ENCODE results near the gene TMUB2.

TMUB2 gene

GRCh38 chr17:44222112-44222869 is 35.5 kb downstream of the TMUB2 start (continued):
- TF ChIP-seq ZEB2 (tag by site-specific recombination; IDR thresholded peaks at IDR 0.05) (peak; percentile 42), HIC1 (tag by site-specific recombination; IDR thresholded peaks at IDR 0.05) (peak; percentile 85), ZNF335 (tag by site-specific recombination; conservative IDR thresholded peaks at IDR 0.05) (peak; percentile 57), ZSCAN23 (tag by site-specific recombination; IDR thresholded peaks at IDR 0.05) (no peak), ZSCAN30 (tag by site-specific recombination; IDR thresholded peaks at IDR 0.05) (peak; percentile 66), ZNF148 (tag by site-specific recombination; IDR thresholded peaks at IDR 0.05; ENCODE audit: borderline replicate concordance) (no peak), ZBTB17 (tag by site-specific recombination; IDR thresholded peaks at IDR 0.05) (peak; percentile 96), ZNF292 (tag by site-specific recombination; IDR thresholded peaks at IDR 0.05; ENCODE audit: borderline replicate concordance, low read depth) (0 out of 2 replicates have a peak, but pooled peaks have one; percentile 8), PRDM2 (tag by site-specific recombination; IDR thresholded peaks at IDR 0.05; ENCODE audit: borderline replicate concordance) (peak; percentile 51; the same call in 1 of the 2 replicates), ZNF791 (tag by site-specific recombination; IDR thresholded peaks at IDR 0.05) (no peak), ZNF768 (tag by site-specific recombination; IDR thresholded peaks at IDR 0.05) (no peak), ZNF501 (tag by site-specific recombination; IDR thresholded peaks at IDR 0.05) (peak; percentile 65; the same call in 1 of the 2 replicates), ZNF76 (tag by site-specific recombination; IDR thresholded peaks at IDR 0.05; ENCODE audit: borderline replicate concordance, low read depth) (peak; percentile 74), RBAK (tag by site-specific recombination; IDR thresholded peaks at IDR 0.05) (no peak), ZSCAN18 (tag by site-specific recombination; IDR thresholded peaks at IDR 0.05) (no peak), WT1 (tag by site-specific recombination; IDR thresholded peaks at IDR 0.05) (0 out of 2 replicates have a peak, but pooled peaks have one; percentile 50), ZBTB26 (tag by site-specific recombination; optimal IDR thresholded peaks at IDR 0.05) (peak; percentile 26), MYNN (tag by site-specific recombination; IDR thresholded peaks at IDR 0.05; ENCODE audit: borderline replicate concordance) (0 out of 2 replicates have a peak, but pooled peaks have one; percentile 49), ZNF24 (tag by site-specific recombination; IDR thresholded peaks at IDR 0.05) (no peak; the same call in 1 of the 2 replicates), ZBTB6 (tag by site-specific recombination; IDR thresholded peaks at IDR 0.05) (0 out of 2 replicates have a peak, but pooled peaks have one; percentile 2), ZBTB20 (tag by site-specific recombination; IDR thresholded peaks at IDR 0.05) (peak; percentile 69), ZIC2 (tag by site-specific recombination; IDR thresholded peaks at IDR 0.05) (peak; percentile 35)

Data from HEK293 (cell line).